CD14-positive monocyte (primary cell): ENCODE measurements around the gene IL18. TPM values are rescaled to one million over a fixed set of nuclear protein-coding genes. Genes with fewer than 3 reads are reported as not detected.

ENCODE experiments used
- DNase-seq, 3 donors: peaks; one replicate each; pipeline ENCODE4 v3.0.0-alpha.2; 2011 to 2022
- H2AFZ ChIP-seq: 2 replicates; pipeline ENCODE4 v1.6.0; 2012; ENCODE audit warnings: mild to moderate bottlenecking, low read depth, low read length, inconsistent platforms; ENCODE audit not compliant: insufficient read depth, poor library complexity, severe bottlenecking
- H3K27ac ChIP-seq, 2 donors: 1 replicate in 1 of 2; 2 replicates in 1 of 2; pipeline ENCODE4 v1.5.1; 2012 to 2013; ENCODE audit warnings: low read length in 2 of 2, control low read depth in 1 of 2, inconsistent platforms in 1 of 2, low read depth in 1 of 2, mild to moderate bottlenecking in 1 of 2
- H3K27me3 ChIP-seq, 2 donors: one replicate each; pipeline versions ENCODE4 v1.6.0 to v1.6.1; 2011 to 2013; ENCODE audit warnings: low read length in 2 of 2; ENCODE audit not compliant: control insufficient read depth in 2 of 2, insufficient read depth in 2 of 2
- H3K36me3 ChIP-seq, 2 donors: replicated peaks in 1 of 2; 1 replicate in 1 of 2; 2 replicates in 1 of 2; pipeline versions ENCODE4 v1.5.1 to v1.6.1; 2012 to 2013; ENCODE audit warnings: low read length in 2 of 2, control low read depth in 1 of 2, inconsistent platforms in 1 of 2, mild to moderate bottlenecking in 1 of 2; ENCODE audit not compliant: insufficient read depth in 2 of 2, control insufficient read depth in 1 of 2
- H3K4me1 ChIP-seq, 2 donors: 1 replicate in 1 of 2; 2 replicates in 1 of 2; pipeline versions ENCODE4 v1.5.1 to v1.6.1; 2012 to 2013; ENCODE audit warnings: low read length in 2 of 2, control low read depth in 1 of 2, inconsistent platforms in 1 of 2, mild to moderate bottlenecking in 1 of 2, moderate library complexity in 1 of 2; ENCODE audit not compliant: insufficient read depth in 2 of 2, control insufficient read depth in 1 of 2
- H3K4me2 ChIP-seq: replicated peaks from 2 replicates; pipeline ENCODE3; 2012; ENCODE audit warnings: low read length, moderate library complexity, mild to moderate bottlenecking; ENCODE audit not compliant: poor library complexity, severe bottlenecking; ENCODE audit errors: extremely low read depth
- H3K4me3 ChIP-seq, 3 experiments: fragments of 200-600 bp in 1 of 3; sonication (generic) in 1 of 3; replicated peaks in 1 of 3; 1 replicate in 2 of 3; 2 replicates in 1 of 3; pipeline ENCODE4 v1.5.1; 2011 to 2013; ENCODE audit warnings: low read length in 3 of 3, mild to moderate bottlenecking in 3 of 3, control low read depth in 2 of 3, low read depth in 2 of 3, inconsistent platforms in 1 of 3, moderate library complexity in 1 of 3
- H3K79me2 ChIP-seq: 2 replicates; pipeline ENCODE4 v1.6.0; 2012; ENCODE audit warnings: mild to moderate bottlenecking, control low read depth, inconsistent platforms, low read length, moderate library complexity; ENCODE audit not compliant: insufficient read depth
- H3K9ac ChIP-seq: 2 replicates; pipeline ENCODE4 v1.6.0; 2017; ENCODE audit warnings: low read length, mild to moderate bottlenecking; ENCODE audit not compliant: insufficient read depth, poor library complexity, severe bottlenecking
- H3K9me3 ChIP-seq, 2 donors: replicated peaks in 1 of 2; 1 replicate in 1 of 2; 2 replicates in 1 of 2; pipeline versions ENCODE4 v1.5.1 to v1.6.1; 2012 to 2013; ENCODE audit warnings: low read length in 2 of 2, control low read depth in 1 of 2; ENCODE audit not compliant: control insufficient read depth in 1 of 2, insufficient read depth in 1 of 2
- H4K20me1 ChIP-seq: 2 replicates; pipeline ENCODE4 v1.6.0; 2012; ENCODE audit warnings: mild to moderate bottlenecking, low read length, control low read depth, moderate library complexity; ENCODE audit not compliant: insufficient read depth
- H3K27ac Mint-ChIP-seq, 7 donors: one replicate each; pipeline ENCODE4 v1.8.0; 2020; ENCODE audit warnings: mild to moderate bottlenecking in 7 of 7, mixed read lengths in 7 of 7, moderate library complexity in 6 of 7, inconsistent platforms in 2 of 7
- H3K27me3 Mint-ChIP-seq, 3 donors: one replicate each; pipeline ENCODE4 v1.8.0; 2021 to 2022; ENCODE audit warnings: low read depth in 3 of 3, mild to moderate bottlenecking in 3 of 3, mixed read lengths in 3 of 3, moderate library complexity in 3 of 3, inconsistent platforms in 1 of 3
- H3K36me3 Mint-ChIP-seq, 2 donors: one replicate each; pipeline ENCODE4 v1.8.0; 2020; ENCODE audit warnings: mixed read lengths in 2 of 2, inconsistent platforms in 1 of 2, mild to moderate bottlenecking in 1 of 2
- H3K4me1 Mint-ChIP-seq: one replicate; pipeline ENCODE4 v1.8.0; 2020; ENCODE audit warnings: mild to moderate bottlenecking, mixed read lengths
- H3K4me3 Mint-ChIP-seq, 2 donors: one replicate each; pipeline ENCODE4 v1.8.0; 2020; ENCODE audit warnings: mild to moderate bottlenecking in 2 of 2, mixed read lengths in 2 of 2, moderate library complexity in 1 of 2
- H3K9me3 Mint-ChIP-seq, 7 donors: one replicate each; pipeline ENCODE4 v1.8.0; 2020 to 2022; ENCODE audit warnings: mixed read lengths in 7 of 7, mild to moderate bottlenecking in 6 of 7, moderate library complexity in 6 of 7, inconsistent platforms in 2 of 7
- CTCF ChIP-seq: fragments of 200-600 bp; IDR thresholded peaks from one replicate; pipeline ENCODE4 v1.8.0; 2022; ENCODE audit warnings: antibody characterized with exemption, mild to moderate bottlenecking
- WGBS: methylation state at CpG from one replicate; pipeline ENCODE4 v1.1.5; 2013; ENCODE audit warnings: missing lambda C conversion rate; ENCODE audit not compliant: insufficient coverage; 5-methylcytosine and 5-hydroxymethylcytosine counted together
- intact Hi-C, 2 donors: fragments of 100-400 bp; cut with micrococcal nuclease; formaldehyde crosslinking; loops; one replicate each; pipeline versions ENCODE4 v1.15.0 to v1.15.1; 2023
- polyA plus RNA-seq, 3 donors: library from polyadenylated mRNA; depleted of rRNA in 1 of 3; unstranded in 2 of 3; stranded (reverse) in 1 of 3; fragments of 300-500 nt in 2 of 3; fragments of >200 nt in 1 of 3; fragmentation: Illumina TruSeq in 2 of 3; gene quantifications; 1 replicate in 2 of 3; 2 replicates in 1 of 3; pipeline ENCODE4 v1.2.3, GENCODE V29; 2012 to 2021

Gene IL18
- polyA plus RNA-seq, 3 donors, result 11.7 to 16.2 (median 16.1) TPM

GRCh38 chr11:112178936-112179335 lies 15.0 kb upstream of the IL18 start:
- H3K4me3 Mint-ChIP-seq, result peak overlapping the region in 1 of 2 donors; percentile 54
- peak overlapping the region; percentile 64 for H3K4me2 ChIP-seq
- H3K4me1 Mint-ChIP-seq, result peaks cover 35% of the 10 kb centered on the region
- no peak overlapping the region for H3K9ac ChIP-seq
- peak overlapping the region; percentile 66 to 67 for H3K27ac ChIP-seq
- 3% methylated on average over 3 of the region's 3 CpGs for WGBS
- peak overlapping the region; percentile 8 to 90 (median 82) for H3K27ac Mint-ChIP-seq
- no peak overlapping the region for H2AFZ ChIP-seq
- H3K27me3 ChIP-seq, result no peaks in the 10 kb centered on the region
- H3K9me3 Mint-ChIP-seq, result peaks cover 0 to 1% (median 0%) of the 10 kb centered on the region in 7 donors
- H3K79me2 ChIP-seq, result no peaks in the 10 kb centered on the region
- DNase-seq, result peak in 1 of 3 donors; percentile 20
- peaks cover 30 to 33% of the 10 kb centered on the region in 2 donors for H3K4me1 ChIP-seq
- no peaks in the 10 kb centered on the region for H3K36me3 Mint-ChIP-seq
- H3K27me3 Mint-ChIP-seq, result peaks cover 0 to 2% (median 2%) of the 10 kb centered on the region in 3 donors
- no peaks in the 10 kb centered on the region for H4K20me1 ChIP-seq
- no peaks in the 10 kb centered on the region for H3K36me3 ChIP-seq
- no peak for TF ChIP-seq CTCF
- intact Hi-C loops, result loop anchor here (2.0 to 10.0 kb wide), 3 partner anchors 14 to 67 kb away; partner anchors contain the start of genes IL18 (in 1 of the 2) and PTS (in 1 of the 2)
- peak overlapping the region in 1 of 3 experiments; percentile 60 for H3K4me3 ChIP-seq
- no peaks in the 10 kb centered on the region for H3K9me3 ChIP-seq

- H3K4me1 Mint-ChIP-seq, result peaks cover 35% of the 10 kb centered on the region
- no peak overlapping the region for H3K4me3 Mint-ChIP-seq
Measured at GRCh38 chr11:112178428-112178827, 14.5 kb upstream of the IL18 start.

More at GRCh38 chr11:112178428-112178827, 14.5 kb upstream of the IL18 start:
- Mint-ChIP-seq H3K27me3 (peaks cover 0 to 2% (median 2%) of the 10 kb centered on the region in 3 donors), H3K27ac (peak overlapping the region in 4 of 7 donors; percentile 78 to 90 (median 82)), H3K9me3 (peaks cover 0 to 1% (median 0%) of the 10 kb centered on the region in 7 donors), H3K36me3 (no peaks in the 10 kb centered on the region)
- no CpG with 5 or more reads among the region's 1 CpG for WGBS
- Histone ChIP-seq H3K9me3 (no peaks in the 10 kb centered on the region), H2AFZ (no peak overlapping the region), H3K27ac (peak overlapping the region in 1 of 2 donors; percentile 66), H3K36me3 (no peaks in the 10 kb centered on the region), H3K4me3 (peak overlapping the region in 1 of 3 experiments; percentile 60), H3K9ac (no peak overlapping the region), H3K79me2 (no peaks in the 10 kb centered on the region), H3K4me2 (peak overlapping the region; percentile 64), H4K20me1 (no peaks in the 10 kb centered on the region), H3K27me3 (no peaks in the 10 kb centered on the region), H3K4me1 (peaks cover 30 to 33% of the 10 kb centered on the region in 2 donors)
- no peak for TF ChIP-seq CTCF
- peak in 1 of 3 donors; percentile 33 for DNase-seq
- intact Hi-C loops, result loop anchor here (2.0 to 10.0 kb wide), 3 partner anchors 14 to 66 kb away; partner anchors contain the start of genes IL18 (in 1 of the 2) and PTS (in 1 of the 2)
